ENCODE measurements around the gene RIPK1. TPM values are rescaled to one million over a fixed set of nuclear protein-coding genes. Genes with fewer than 3 reads are reported as not detected.

The RIPK1 gene
- total and polyA plus RNA-seq, 2 of the 8 experiments (the other 6 are each of a cell fraction or from before 2014, with no cell fraction given) = 5.9 to 22.9 TPM

DNA sequence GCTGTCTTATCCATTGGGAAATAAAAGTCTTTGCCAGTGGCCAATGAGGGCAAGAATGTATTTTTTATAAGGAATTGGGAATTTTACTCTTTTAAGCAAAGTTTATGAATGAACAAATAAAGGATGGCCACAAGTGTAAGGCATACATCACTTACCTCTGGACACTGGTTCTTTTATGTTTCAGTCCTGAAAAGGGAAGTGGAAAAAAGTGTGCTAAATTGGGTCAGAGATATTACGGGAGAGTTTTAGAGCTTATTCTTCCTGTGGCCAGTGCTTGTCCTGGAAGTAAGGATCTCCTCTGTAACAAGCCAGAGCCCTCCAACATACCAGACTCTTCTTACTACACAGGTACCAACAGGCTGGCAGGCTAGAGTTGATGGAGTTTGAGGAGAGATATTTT lies 22.5 kb upstream of the RIPK1 start (continued):
- TF ChIP-seq, protein P1, sequence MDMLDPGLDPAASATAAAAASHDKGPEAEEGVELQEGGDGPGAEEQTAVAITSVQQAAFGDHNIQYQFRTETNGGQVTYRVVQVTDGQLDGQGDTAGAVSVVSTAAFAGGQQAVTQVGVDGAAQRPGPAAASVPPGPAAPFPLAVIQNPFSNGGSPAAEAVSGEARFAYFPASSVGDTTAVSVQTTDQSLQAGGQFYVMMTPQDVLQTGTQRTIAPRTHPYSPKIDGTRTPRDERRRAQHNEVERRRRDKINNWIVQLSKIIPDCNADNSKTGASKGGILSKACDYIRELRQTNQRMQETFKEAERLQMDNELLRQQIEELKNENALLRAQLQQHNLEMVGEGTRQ (IDR thresholded peaks at IDR 0.05; ENCODE audit: low read length) = no peak
- TF ChIP-seq RNF2 (IDR thresholded peaks at IDR 0.05; ENCODE audit: borderline replicate concordance, low read depth, low read length, missing control alignments, poor library complexity, severe bottlenecking) = no peak
- TF ChIP-seq SRF (IDR thresholded peaks at IDR 0.05; ENCODE audit: low read depth, low read length) = no peak
- TF ChIP-seq SP1 (IDR thresholded peaks at IDR 0.05; ENCODE audit: low read depth, low read length) = no peak
